Retinal pigment epithelial cell (primary cell): ENCODE measurements around the gene UQCRH.

Experiments
- DNase-seq: peaks from one replicate; pipeline ENCODE4 v3.0.0-alpha.2; 2010; ENCODE audit warnings: low read depth
- H3K4me3 ChIP-seq: 2 replicates; pipeline ENCODE4 v1.5.1; 2011; ENCODE audit warnings: mild to moderate bottlenecking, low read length, control low read depth, moderate library complexity
- TF ChIP-seq, protein P1 (sequence below): conservative IDR thresholded peaks from 2 replicates; pipeline ENCODE4 v1.5.1; 2011; ENCODE audit warnings: low read depth, low read length, control low read depth, inconsistent platforms

The UQCRH gene

DNA sequence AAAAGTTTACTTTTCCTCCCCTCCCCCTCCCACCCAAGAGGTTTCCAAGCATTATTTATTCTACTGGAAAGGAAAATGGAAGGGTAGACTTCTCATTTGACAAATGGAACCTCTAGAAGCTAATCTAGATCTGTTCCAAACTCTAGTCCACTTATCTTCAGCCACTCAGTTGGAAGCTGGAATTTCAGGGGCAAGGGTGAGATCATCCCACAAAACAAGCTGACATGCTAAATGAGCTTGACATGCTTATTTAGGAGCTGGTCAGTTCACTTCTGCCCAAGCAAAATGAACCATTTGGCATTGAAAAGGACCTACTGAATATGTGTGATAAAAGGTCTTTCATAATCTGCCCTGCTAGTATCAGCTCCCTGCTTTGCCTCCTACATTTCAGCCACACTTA lies 5.1 kb upstream of the UQCRH start:
- TF ChIP-seq, protein P1, sequence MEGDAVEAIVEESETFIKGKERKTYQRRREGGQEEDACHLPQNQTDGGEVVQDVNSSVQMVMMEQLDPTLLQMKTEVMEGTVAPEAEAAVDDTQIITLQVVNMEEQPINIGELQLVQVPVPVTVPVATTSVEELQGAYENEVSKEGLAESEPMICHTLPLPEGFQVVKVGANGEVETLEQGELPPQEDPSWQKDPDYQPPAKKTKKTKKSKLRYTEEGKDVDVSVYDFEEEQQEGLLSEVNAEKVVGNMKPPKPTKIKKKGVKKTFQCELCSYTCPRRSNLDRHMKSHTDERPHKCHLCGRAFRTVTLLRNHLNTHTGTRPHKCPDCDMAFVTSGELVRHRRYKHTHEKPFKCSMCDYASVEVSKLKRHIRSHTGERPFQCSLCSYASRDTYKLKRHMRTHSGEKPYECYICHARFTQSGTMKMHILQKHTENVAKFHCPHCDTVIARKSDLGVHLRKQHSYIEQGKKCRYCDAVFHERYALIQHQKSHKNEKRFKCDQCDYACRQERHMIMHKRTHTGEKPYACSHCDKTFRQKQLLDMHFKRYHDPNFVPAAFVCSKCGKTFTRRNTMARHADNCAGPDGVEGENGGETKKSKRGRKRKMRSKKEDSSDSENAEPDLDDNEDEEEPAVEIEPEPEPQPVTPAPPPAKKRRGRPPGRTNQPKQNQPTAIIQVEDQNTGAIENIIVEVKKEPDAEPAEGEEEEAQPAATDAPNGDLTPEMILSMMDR = no peak
- no peak for DNase-seq
- no peak overlapping the region for H3K4me3 ChIP-seq

DNA sequence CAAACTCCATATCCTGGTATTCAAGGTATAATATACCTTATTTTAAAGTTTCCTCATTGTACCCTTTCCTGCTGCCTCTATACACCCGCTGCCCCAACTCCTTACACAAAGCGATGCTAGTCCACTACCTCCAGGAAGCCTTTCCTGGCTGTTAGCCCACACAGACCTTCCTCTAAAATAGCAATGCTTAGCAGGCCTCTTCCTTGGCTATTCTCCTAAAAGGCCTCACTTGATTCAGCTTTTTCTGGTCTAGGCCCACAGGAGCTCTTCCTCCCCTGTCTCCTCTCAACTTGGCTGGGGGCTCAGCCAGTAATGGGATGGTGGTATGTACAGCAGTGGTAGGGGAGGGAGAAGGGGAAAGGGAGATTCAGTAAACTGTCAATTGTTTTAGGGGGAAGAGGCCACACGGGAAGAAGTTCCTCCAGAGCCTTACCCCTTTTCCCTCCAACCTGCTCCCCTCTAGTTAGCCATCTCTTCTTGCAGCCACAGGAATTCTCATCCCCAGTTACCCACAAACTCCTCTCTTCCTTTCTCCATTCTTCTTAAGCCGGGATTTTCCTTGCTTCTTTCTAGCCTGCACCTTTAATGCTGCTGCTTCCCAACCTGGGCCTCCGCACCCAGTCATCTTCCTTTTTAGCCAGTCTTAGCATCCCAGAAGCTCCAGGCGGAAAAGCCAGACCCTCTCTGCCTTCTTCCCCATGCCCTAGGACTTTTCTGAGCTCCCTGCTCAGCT lies 2.7 kb upstream of the UQCRH start:
- TF ChIP-seq, protein P1 = no peak
- H3K4me3 ChIP-seq = peak overlapping the region; percentile 98
- no peak for DNase-seq

DNA sequence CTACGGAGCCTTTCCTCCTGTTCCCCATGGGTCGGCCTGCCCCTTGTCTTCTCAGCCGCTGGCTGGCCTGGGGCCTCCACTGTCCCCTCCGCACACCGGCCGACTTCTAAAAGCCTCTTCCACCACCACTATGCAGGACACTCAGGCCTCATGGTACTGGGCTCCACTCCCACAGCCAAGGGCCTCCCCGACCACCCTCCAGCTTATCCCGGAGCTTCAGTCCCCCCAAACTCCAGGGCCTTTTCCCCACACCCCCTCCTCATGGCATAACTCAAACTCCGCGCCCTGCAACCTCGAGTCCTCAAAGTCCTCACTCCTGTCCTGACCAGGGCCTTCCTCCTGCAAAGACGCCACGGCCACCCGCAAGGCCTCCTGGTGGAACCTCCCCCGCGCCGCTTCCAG lies 2.1 kb upstream of the UQCRH start:
- H3K4me3 ChIP-seq = peak overlapping the region; percentile 98
- DNase-seq = no peak
- TF ChIP-seq, protein P1 = no peak

DNA sequence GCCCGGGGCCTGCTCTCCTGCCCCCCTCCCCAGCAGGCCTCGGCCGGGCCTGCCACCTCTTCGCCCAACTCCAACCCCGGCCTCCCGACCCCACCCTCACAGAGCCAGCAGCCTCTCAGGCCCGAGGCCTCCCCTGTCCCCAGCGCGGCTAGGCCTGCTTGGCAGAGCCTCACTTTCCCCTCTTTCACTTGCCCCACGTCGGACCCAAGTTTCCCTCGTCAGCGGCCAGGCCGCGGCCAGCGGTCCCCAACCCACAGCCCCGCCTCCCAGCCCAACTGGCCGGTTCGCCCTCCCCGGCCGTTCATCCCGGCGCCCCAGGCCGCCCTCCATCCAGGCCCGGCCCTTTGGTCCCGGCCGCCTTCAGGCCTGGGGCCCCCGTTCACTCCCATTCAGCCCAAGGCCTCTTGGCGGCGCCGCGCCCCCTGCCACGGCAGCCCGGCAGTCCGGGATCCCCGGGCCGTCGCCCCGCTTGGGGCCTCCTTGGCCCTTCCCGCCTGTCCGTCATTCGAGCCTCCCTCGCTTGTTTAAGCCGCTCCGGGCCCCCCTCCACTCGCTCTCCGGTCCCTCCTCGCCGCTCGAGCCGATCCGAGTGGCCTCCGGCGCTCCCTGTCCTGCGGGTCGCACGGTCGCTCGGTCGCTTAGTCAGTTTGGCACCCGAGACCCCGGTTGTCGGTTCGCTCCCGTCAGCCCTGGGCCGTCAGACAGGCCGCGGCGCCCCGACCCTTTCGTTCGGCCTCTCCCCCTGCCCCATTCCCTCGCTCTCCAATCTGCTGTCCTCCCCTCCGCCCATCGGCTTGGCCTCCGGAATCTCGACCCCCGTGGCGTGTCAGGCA lies 1.5 kb upstream of the UQCRH start:
- peak overlapping the region; percentile 98 for H3K4me3 ChIP-seq
- TF ChIP-seq, protein P1 = peak; percentile 28
- DNase-seq = no peak

DNA sequence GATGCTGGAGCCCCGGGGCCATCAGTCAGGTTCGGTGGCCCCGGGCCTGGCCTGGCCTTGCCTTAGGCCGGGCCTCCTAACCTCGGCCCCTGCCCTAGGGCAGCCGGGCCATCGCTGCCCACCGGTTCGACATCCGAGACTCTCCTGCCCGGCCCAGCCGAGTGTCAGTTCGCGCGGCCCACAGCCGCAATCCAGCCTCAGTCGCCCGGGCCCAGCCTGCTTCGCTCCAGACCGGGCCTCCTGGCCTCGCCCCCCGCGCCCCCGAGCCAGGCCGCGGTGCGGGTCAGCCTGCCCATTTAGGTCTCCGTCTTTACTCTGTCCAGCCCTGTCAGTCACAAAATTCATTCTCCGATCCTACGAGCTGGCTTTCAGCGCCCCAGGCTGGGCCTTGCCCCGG lies 859 bp upstream of the UQCRH start:
- no peak for DNase-seq
- TF ChIP-seq, protein P1 = no peak
- H3K4me3 ChIP-seq = peak overlapping the region; percentile 98

DNA sequence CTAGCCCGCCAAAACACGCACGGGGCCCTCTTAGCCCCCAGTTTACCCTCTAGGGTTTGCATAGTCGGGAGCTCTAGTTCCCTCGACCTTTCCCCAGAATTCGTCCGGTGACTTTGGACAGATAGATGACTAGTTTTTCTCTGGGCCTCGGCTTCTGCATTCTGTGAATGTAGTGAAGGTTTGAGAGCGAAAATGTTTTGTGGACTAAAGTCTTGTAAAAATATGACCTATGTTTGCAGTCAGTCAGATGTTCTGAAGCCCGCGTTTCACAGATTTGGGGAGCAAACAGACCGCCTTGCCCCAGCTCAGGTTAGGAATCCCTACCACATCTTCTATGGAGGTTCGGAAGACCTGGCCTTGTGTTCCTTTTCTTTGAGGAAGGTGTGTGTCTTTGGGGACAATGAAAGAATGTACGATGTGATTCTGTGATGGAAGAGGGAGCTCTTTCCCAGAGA lies 401 bp downstream of the UQCRH start:
- TF ChIP-seq, protein P1 = peak; percentile 2
- no peak for DNase-seq
- peak overlapping the region; percentile 98 for H3K4me3 ChIP-seq
